GM13977 (cell line): Measurements from ENCODE around the gene GRIK2.

Experiments used
- DNase-seq: peaks from one replicate; pipeline ENCODE4 v3.0.0; 2012; ENCODE audit warnings: low spot score
- in situ Hi-C: fragments of 300-500 bp; cut with MboI; formaldehyde crosslinking; loops from one replicate; pipeline ENCODE4 v1.12.0; 2022; ENCODE audit warnings: low sequenced_read_pairs, low pct_unique_long_range_greater_than_20kb, mixed read lengths, inconsistent platforms; ENCODE audit not compliant: unreplicated experiment
- TF ChIP-seq, protein P1 (sequence below): IDR thresholded peaks from 2 replicates; pipeline ENCODE4 v1.5.1; 2012; ENCODE audit warnings: mild to moderate bottlenecking, control low read depth; ENCODE audit not compliant: insufficient read depth; ENCODE audit errors: extremely low read depth, missing control alignments

Gene GRIK2

GRCh38 chr6:101434601-101435000 lies 41.1 kb downstream of the GRIK2 start:
- in situ Hi-C loops = no loop called here
- DNase-seq = no peak
- TF ChIP-seq, protein P1, sequence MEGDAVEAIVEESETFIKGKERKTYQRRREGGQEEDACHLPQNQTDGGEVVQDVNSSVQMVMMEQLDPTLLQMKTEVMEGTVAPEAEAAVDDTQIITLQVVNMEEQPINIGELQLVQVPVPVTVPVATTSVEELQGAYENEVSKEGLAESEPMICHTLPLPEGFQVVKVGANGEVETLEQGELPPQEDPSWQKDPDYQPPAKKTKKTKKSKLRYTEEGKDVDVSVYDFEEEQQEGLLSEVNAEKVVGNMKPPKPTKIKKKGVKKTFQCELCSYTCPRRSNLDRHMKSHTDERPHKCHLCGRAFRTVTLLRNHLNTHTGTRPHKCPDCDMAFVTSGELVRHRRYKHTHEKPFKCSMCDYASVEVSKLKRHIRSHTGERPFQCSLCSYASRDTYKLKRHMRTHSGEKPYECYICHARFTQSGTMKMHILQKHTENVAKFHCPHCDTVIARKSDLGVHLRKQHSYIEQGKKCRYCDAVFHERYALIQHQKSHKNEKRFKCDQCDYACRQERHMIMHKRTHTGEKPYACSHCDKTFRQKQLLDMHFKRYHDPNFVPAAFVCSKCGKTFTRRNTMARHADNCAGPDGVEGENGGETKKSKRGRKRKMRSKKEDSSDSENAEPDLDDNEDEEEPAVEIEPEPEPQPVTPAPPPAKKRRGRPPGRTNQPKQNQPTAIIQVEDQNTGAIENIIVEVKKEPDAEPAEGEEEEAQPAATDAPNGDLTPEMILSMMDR = no peak

DNA sequence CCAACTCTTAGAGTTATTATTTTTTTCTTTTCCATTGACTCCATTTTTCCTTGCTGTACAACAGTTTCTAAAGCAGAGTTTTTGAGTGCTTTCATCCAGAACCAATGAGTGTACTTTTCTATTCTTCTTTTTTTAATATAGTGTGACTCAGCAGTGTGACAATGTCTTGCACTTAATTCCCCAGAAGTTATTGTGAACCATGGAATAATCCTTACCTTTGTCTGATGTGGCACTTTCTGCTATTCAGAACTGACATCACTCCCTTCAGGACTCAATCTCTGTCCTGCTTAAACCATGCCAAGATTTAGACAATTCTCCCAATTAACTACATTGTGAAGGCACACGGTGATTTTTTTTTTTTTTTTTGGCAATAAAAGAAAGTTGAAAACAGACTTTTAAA lies 41.5 kb downstream of the GRIK2 start:
- DNase-seq = no peak
- TF ChIP-seq, protein P1 = no peak
- in situ Hi-C loops = no loop called here

DNA sequence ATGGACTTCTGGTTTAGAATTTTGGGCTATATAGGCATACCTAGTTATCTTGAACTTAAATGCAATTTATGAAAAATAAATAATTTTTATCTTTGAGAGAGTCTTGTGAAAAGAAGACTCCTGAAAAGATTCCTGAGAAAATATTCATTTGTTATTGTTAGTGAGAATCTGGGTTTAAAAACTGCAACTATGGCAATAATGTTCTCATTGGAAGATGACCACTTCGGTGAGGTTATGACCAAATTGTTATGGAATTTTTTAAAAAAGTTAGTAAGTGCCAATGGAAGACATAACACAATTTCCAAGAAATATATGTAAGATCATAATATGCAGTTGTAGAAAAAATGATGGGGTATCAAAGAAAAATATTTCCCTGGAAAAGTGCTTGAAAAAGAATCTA lies 46.3 kb downstream of the GRIK2 start:
- TF ChIP-seq, protein P1 = no peak
- in situ Hi-C loops = no loop called here

DNA sequence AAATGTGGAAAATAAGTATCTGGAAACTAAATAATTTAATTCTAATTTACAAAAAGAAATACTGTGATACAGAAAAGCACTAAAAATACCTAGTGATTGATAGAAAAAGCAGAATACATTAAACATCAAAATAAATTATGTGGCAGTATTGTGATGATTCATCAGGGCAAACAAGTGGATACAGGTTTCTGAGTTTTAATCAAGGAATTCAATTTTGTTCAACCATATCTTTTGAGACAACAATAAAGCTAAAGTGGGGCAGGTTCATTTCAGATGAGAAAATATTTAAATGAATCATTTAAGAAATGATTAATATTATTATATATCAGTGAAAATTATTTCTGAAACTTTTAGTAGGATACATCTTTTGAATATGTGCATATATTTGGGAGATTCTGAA lies 49.8 kb downstream of the GRIK2 start:
- TF ChIP-seq, protein P1 = no peak
- DNase-seq = no peak
- in situ Hi-C loops = no loop called here

More for the DNA sequence above, 46.3 kb downstream of the GRIK2 start:
- DNase-seq = no peak

- in situ Hi-C loops = no loop called here
- DNase-seq = no peak
- TF ChIP-seq, protein P1 = no peak
These were observed 51.2 kb downstream of the GRIK2 start for GRCh38 chr6:101444717-101445116.

DNA sequence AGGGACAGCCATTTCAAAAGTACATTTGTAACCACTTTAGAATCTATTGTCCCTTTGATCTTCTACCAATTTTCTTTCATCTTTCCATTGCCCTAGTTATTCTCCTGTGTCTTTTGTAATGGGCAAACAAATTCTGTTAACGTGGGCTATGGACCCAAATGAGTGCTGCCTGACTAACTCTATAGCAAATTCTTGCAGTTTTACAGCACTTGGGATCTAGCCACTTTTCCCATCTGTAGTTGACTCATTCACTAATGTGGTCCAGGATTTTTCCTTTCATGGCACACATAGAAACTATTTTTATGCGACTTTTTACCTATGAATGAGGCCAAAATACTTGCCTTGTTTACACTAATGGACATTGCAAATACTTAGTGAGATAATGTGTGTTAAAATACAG lies 52.0 kb downstream of the GRIK2 start:
- no peak for DNase-seq
- in situ Hi-C loops = no loop called here
- TF ChIP-seq, protein P1 = no peak

- no peak for DNase-seq
- TF ChIP-seq, protein P1 = no peak
- in situ Hi-C loops = no loop called here
These were observed 57.4 kb downstream of the GRIK2 start for GRCh38 chr6:101450901-101451300.
